CD14-positive monocyte (primary cell): Measurements from ENCODE around the gene PLPPR4. TPM values are rescaled to one million over a fixed set of nuclear protein-coding genes. Genes with fewer than 3 reads are reported as not detected.

Experiments used
- DNase-seq, 3 donors: peaks; one replicate each; pipeline ENCODE4 v3.0.0-alpha.2; 2011 to 2022
- H2AFZ ChIP-seq: 2 replicates; pipeline ENCODE4 v1.6.0; 2012; ENCODE audit warnings: mild to moderate bottlenecking, low read depth, low read length, inconsistent platforms; ENCODE audit not compliant: insufficient read depth, poor library complexity, severe bottlenecking
- H3K27ac ChIP-seq, 2 donors: 1 replicate in 1 of 2; 2 replicates in 1 of 2; pipeline ENCODE4 v1.5.1; 2012 to 2013; ENCODE audit warnings: low read length in 2 of 2, control low read depth in 1 of 2, inconsistent platforms in 1 of 2, low read depth in 1 of 2, mild to moderate bottlenecking in 1 of 2
- H3K27me3 ChIP-seq, 2 donors: one replicate each; pipeline versions ENCODE4 v1.6.0 to v1.6.1; 2011 to 2013; ENCODE audit warnings: low read length in 2 of 2; ENCODE audit not compliant: control insufficient read depth in 2 of 2, insufficient read depth in 2 of 2
- H3K36me3 ChIP-seq, 2 donors: replicated peaks in 1 of 2; 1 replicate in 1 of 2; 2 replicates in 1 of 2; pipeline versions ENCODE4 v1.5.1 to v1.6.1; 2012 to 2013; ENCODE audit warnings: low read length in 2 of 2, control low read depth in 1 of 2, inconsistent platforms in 1 of 2, mild to moderate bottlenecking in 1 of 2; ENCODE audit not compliant: insufficient read depth in 2 of 2, control insufficient read depth in 1 of 2
- H3K4me1 ChIP-seq, 2 donors: 1 replicate in 1 of 2; 2 replicates in 1 of 2; pipeline versions ENCODE4 v1.5.1 to v1.6.1; 2012 to 2013; ENCODE audit warnings: low read length in 2 of 2, control low read depth in 1 of 2, inconsistent platforms in 1 of 2, mild to moderate bottlenecking in 1 of 2, moderate library complexity in 1 of 2; ENCODE audit not compliant: insufficient read depth in 2 of 2, control insufficient read depth in 1 of 2
- H3K4me2 ChIP-seq: replicated peaks from 2 replicates; pipeline ENCODE3; 2012; ENCODE audit warnings: low read length, moderate library complexity, mild to moderate bottlenecking; ENCODE audit not compliant: poor library complexity, severe bottlenecking; ENCODE audit errors: extremely low read depth
- H3K4me3 ChIP-seq, 3 experiments: fragments of 200-600 bp in 1 of 3; sonication (generic) in 1 of 3; replicated peaks in 1 of 3; 1 replicate in 2 of 3; 2 replicates in 1 of 3; pipeline ENCODE4 v1.5.1; 2011 to 2013; ENCODE audit warnings: low read length in 3 of 3, mild to moderate bottlenecking in 3 of 3, control low read depth in 2 of 3, low read depth in 2 of 3, inconsistent platforms in 1 of 3, moderate library complexity in 1 of 3
- H3K79me2 ChIP-seq: 2 replicates; pipeline ENCODE4 v1.6.0; 2012; ENCODE audit warnings: mild to moderate bottlenecking, control low read depth, inconsistent platforms, low read length, moderate library complexity; ENCODE audit not compliant: insufficient read depth
- H3K9ac ChIP-seq: 2 replicates; pipeline ENCODE4 v1.6.0; 2017; ENCODE audit warnings: low read length, mild to moderate bottlenecking; ENCODE audit not compliant: insufficient read depth, poor library complexity, severe bottlenecking
- H3K9me3 ChIP-seq, 2 donors: replicated peaks in 1 of 2; 1 replicate in 1 of 2; 2 replicates in 1 of 2; pipeline versions ENCODE4 v1.5.1 to v1.6.1; 2012 to 2013; ENCODE audit warnings: low read length in 2 of 2, control low read depth in 1 of 2; ENCODE audit not compliant: control insufficient read depth in 1 of 2, insufficient read depth in 1 of 2
- H4K20me1 ChIP-seq: 2 replicates; pipeline ENCODE4 v1.6.0; 2012; ENCODE audit warnings: mild to moderate bottlenecking, low read length, control low read depth, moderate library complexity; ENCODE audit not compliant: insufficient read depth
- H3K27ac Mint-ChIP-seq, 7 donors: one replicate each; pipeline ENCODE4 v1.8.0; 2020; ENCODE audit warnings: mild to moderate bottlenecking in 7 of 7, mixed read lengths in 7 of 7, moderate library complexity in 6 of 7, inconsistent platforms in 2 of 7
- H3K27me3 Mint-ChIP-seq, 3 donors: one replicate each; pipeline ENCODE4 v1.8.0; 2021 to 2022; ENCODE audit warnings: low read depth in 3 of 3, mild to moderate bottlenecking in 3 of 3, mixed read lengths in 3 of 3, moderate library complexity in 3 of 3, inconsistent platforms in 1 of 3
- H3K36me3 Mint-ChIP-seq, 2 donors: one replicate each; pipeline ENCODE4 v1.8.0; 2020; ENCODE audit warnings: mixed read lengths in 2 of 2, inconsistent platforms in 1 of 2, mild to moderate bottlenecking in 1 of 2
- H3K4me1 Mint-ChIP-seq: one replicate; pipeline ENCODE4 v1.8.0; 2020; ENCODE audit warnings: mild to moderate bottlenecking, mixed read lengths
- H3K4me3 Mint-ChIP-seq, 2 donors: one replicate each; pipeline ENCODE4 v1.8.0; 2020; ENCODE audit warnings: mild to moderate bottlenecking in 2 of 2, mixed read lengths in 2 of 2, moderate library complexity in 1 of 2
- H3K9me3 Mint-ChIP-seq, 7 donors: one replicate each; pipeline ENCODE4 v1.8.0; 2020 to 2022; ENCODE audit warnings: mixed read lengths in 7 of 7, mild to moderate bottlenecking in 6 of 7, moderate library complexity in 6 of 7, inconsistent platforms in 2 of 7
- WGBS: methylation state at CpG from one replicate; pipeline ENCODE4 v1.1.5; 2013; ENCODE audit warnings: missing lambda C conversion rate; ENCODE audit not compliant: insufficient coverage; 5-methylcytosine and 5-hydroxymethylcytosine counted together
- intact Hi-C, 2 donors: fragments of 100-400 bp; cut with micrococcal nuclease; formaldehyde crosslinking; loops; one replicate each; pipeline versions ENCODE4 v1.15.0 to v1.15.1; 2023
- polyA plus RNA-seq, 3 donors: library from polyadenylated mRNA; depleted of rRNA in 1 of 3; unstranded in 2 of 3; stranded (reverse) in 1 of 3; fragments of 300-500 nt in 2 of 3; fragments of >200 nt in 1 of 3; fragmentation: Illumina TruSeq in 2 of 3; gene quantifications; 1 replicate in 2 of 3; 2 replicates in 1 of 3; pipeline ENCODE4 v1.2.3, GENCODE V29; 2012 to 2021
- TF ChIP-seq, protein P1 (sequence below): fragments of 200-600 bp; IDR thresholded peaks from one replicate; pipeline ENCODE4 v1.8.0; 2022; ENCODE audit warnings: antibody characterized with exemption, mild to moderate bottlenecking

Gene PLPPR4
- polyA plus RNA-seq, 3 donors, result not detected

DNA sequence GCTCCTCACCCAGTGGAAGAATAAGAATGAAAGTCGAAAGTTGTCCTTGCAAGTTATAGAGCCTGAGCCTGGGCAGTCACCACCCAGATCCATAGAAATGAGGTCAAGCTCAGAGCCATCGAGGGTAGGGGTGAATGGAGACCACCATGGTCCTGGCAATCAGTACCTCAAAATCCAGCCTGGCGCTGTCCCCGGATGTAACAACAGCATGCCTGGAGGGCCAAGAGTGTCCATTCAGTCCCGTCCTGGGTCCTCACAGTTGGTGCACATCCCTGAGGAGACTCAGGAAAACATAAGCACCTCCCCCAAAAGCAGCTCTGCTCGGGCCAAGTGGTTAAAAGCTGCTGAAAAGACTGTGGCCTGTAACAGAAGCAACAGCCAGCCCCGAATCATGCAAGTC, 41.8 kb downstream of the PLPPR4 start:
- no peaks in the 10 kb centered on the region for H3K79me2 ChIP-seq
- no peaks in the 10 kb centered on the region for H3K36me3 Mint-ChIP-seq
- no peaks in the 10 kb centered on the region for H3K4me1 ChIP-seq
- peaks cover 0 to 11% of the 10 kb centered on the region in 2 donors for H3K9me3 ChIP-seq
- H3K27ac Mint-ChIP-seq, result no peak overlapping the region
- no peak overlapping the region for H3K4me3 Mint-ChIP-seq
- WGBS, result 76% methylated on average over 4 of the region's 7 CpGs
- TF ChIP-seq, protein P1, sequence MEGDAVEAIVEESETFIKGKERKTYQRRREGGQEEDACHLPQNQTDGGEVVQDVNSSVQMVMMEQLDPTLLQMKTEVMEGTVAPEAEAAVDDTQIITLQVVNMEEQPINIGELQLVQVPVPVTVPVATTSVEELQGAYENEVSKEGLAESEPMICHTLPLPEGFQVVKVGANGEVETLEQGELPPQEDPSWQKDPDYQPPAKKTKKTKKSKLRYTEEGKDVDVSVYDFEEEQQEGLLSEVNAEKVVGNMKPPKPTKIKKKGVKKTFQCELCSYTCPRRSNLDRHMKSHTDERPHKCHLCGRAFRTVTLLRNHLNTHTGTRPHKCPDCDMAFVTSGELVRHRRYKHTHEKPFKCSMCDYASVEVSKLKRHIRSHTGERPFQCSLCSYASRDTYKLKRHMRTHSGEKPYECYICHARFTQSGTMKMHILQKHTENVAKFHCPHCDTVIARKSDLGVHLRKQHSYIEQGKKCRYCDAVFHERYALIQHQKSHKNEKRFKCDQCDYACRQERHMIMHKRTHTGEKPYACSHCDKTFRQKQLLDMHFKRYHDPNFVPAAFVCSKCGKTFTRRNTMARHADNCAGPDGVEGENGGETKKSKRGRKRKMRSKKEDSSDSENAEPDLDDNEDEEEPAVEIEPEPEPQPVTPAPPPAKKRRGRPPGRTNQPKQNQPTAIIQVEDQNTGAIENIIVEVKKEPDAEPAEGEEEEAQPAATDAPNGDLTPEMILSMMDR, result no peak
- no peaks in the 10 kb centered on the region for H3K27me3 ChIP-seq
- no peaks in the 10 kb centered on the region for H4K20me1 ChIP-seq
- intact Hi-C loops, result no loop called here
- H3K4me1 Mint-ChIP-seq, result no peaks in the 10 kb centered on the region
- H3K27me3 Mint-ChIP-seq, result no peaks in the 10 kb centered on the region
- peaks cover 0 to 3% (median 0%) of the 10 kb centered on the region in 7 donors for H3K9me3 Mint-ChIP-seq
- no peak overlapping the region for H3K4me3 ChIP-seq
- no peak overlapping the region for H2AFZ ChIP-seq
- DNase-seq, result no peak
- no peak overlapping the region for H3K9ac ChIP-seq
- H3K4me2 ChIP-seq, result no peak overlapping the region
- no peak overlapping the region for H3K27ac ChIP-seq
- H3K36me3 ChIP-seq, result no peaks in the 10 kb centered on the region

DNA sequence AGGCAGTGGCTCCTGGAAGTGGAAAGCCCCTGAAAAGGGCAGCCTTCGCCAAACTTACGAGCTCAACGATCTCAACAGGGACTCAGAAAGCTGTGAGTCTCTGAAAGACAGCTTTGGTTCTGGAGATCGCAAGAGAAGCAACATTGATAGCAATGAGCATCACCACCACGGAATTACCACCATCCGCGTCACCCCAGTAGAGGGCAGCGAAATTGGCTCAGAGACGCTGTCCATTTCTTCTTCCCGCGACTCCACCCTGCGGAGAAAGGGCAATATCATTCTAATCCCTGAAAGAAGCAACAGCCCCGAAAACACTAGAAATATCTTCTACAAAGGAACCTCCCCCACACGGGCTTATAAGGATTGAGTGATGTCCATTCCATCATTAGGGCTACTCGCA, 42.4 kb downstream of the PLPPR4 start:
- no peak overlapping the region for H3K27ac ChIP-seq
- intact Hi-C loops, result no loop called here

More for the DNA sequence above, 42.4 kb downstream of the PLPPR4 start:
- WGBS, result 90% methylated on average over 12 of the region's 15 CpGs
- no peaks in the 10 kb centered on the region for H3K27me3 Mint-ChIP-seq
- Histone ChIP-seq H3K9ac (no peak overlapping the region), H3K27me3 (no peaks in the 10 kb centered on the region), H3K4me2 (no peak overlapping the region), H3K4me3 (no peak overlapping the region), H4K20me1 (no peaks in the 10 kb centered on the region), H3K79me2 (no peaks in the 10 kb centered on the region), H2AFZ (no peak overlapping the region), H3K4me1 (no peaks in the 10 kb centered on the region), H3K36me3 (no peaks in the 10 kb centered on the region), H3K9me3 (peaks cover 0 to 11% of the 10 kb centered on the region in 2 donors)
- no peaks in the 10 kb centered on the region for H3K36me3 Mint-ChIP-seq
- no peak overlapping the region for H3K4me3 Mint-ChIP-seq
- H3K4me1 Mint-ChIP-seq, result no peaks in the 10 kb centered on the region
- H3K9me3 Mint-ChIP-seq, result peaks cover 0 to 3% (median 0%) of the 10 kb centered on the region in 7 donors
- TF ChIP-seq, protein P1, result no peak
- H3K27ac Mint-ChIP-seq, result no peak overlapping the region
- no peak for DNase-seq
